Liver (tissue), 9 donors: Measurements from ENCODE around the gene PYCR2. TPM values are rescaled to one million over a fixed set of nuclear protein-coding genes. Genes with fewer than 3 reads are reported as not detected.

ENCODE experiments used
- DNase-seq: peaks from one replicate; pipeline ENCODE4 v3.0.0-alpha.2; 2017; ENCODE audit warnings: low spot score
- H3K27ac ChIP-seq, 2 donors: one replicate each; pipeline ENCODE4 v1.7.0; 2013; ENCODE audit warnings: inconsistent platforms in 2 of 2, low read length in 2 of 2, control low read depth in 1 of 2, low read depth in 1 of 2, mild to moderate bottlenecking in 1 of 2
- H3K27me3 ChIP-seq, 4 donors: one replicate each; pipeline versions ENCODE4 v1.6.1 to v1.7.0; 2013; ENCODE audit warnings: low read length in 3 of 4, inconsistent platforms in 1 of 4, mild to moderate bottlenecking in 1 of 4, moderate library complexity in 1 of 4; ENCODE audit not compliant: control insufficient read depth in 4 of 4, insufficient read depth in 4 of 4
- H3K36me3 ChIP-seq, 4 donors: one replicate each; pipeline versions ENCODE4 v1.6.1 to v1.7.0; 2013; ENCODE audit warnings: low read length in 3 of 4, mild to moderate bottlenecking in 3 of 4, low read depth in 1 of 4, moderate library complexity in 1 of 4; ENCODE audit not compliant: control insufficient read depth in 4 of 4, insufficient read depth in 3 of 4
- H3K4me1 ChIP-seq, 4 donors: one replicate each; pipeline versions ENCODE4 v1.6.1 to v1.7.0; 2013; ENCODE audit warnings: low read length in 3 of 4, mild to moderate bottlenecking in 3 of 4, moderate library complexity in 1 of 4; ENCODE audit not compliant: control insufficient read depth in 4 of 4, insufficient read depth in 4 of 4
- H3K4me3 ChIP-seq, 3 donors: one replicate each; pipeline versions ENCODE4 v1.6.1 to v1.7.0; 2013; ENCODE audit warnings: low read length in 3 of 3, control low read depth in 1 of 3, low read depth in 1 of 3, mild to moderate bottlenecking in 1 of 3
- H3K9ac ChIP-seq, 2 donors: one replicate each; pipeline ENCODE4 v1.7.0; 2013; ENCODE audit warnings: low read length in 2 of 2, mild to moderate bottlenecking in 2 of 2, moderate library complexity in 2 of 2, control low read depth in 1 of 2, low read depth in 1 of 2
- H3K9me3 ChIP-seq, 4 donors: one replicate each; pipeline versions ENCODE4 v1.6.1 to v1.7.0; 2013; ENCODE audit warnings: low read length in 3 of 4; ENCODE audit not compliant: control insufficient read depth in 4 of 4
- EGR1 ChIP-seq, 2 donors: IDR thresholded peaks; 2 replicates each; pipeline ENCODE4 v1.6.1; 2016 to 2018; ENCODE audit warnings: antibody characterized with exemption in 2 of 2, low read depth in 2 of 2
- FOXA2 ChIP-seq: IDR thresholded peaks from 2 replicates; pipeline ENCODE4 v1.6.1; 2016; ENCODE audit warnings: antibody characterized with exemption
- GABPA ChIP-seq, 2 donors: IDR thresholded peaks in 1 of 2; conservative IDR thresholded peaks in 1 of 2; 2 replicates each; pipeline ENCODE4 v1.6.1; 2016; ENCODE audit warnings: antibody characterized with exemption in 2 of 2, mild to moderate bottlenecking in 1 of 2, moderate library complexity in 1 of 2
- HNF4A ChIP-seq, 2 donors: conservative IDR thresholded peaks; 2 replicates each; pipeline ENCODE4 v1.6.1; 2016; ENCODE audit warnings: antibody characterized with exemption in 2 of 2, mild to moderate bottlenecking in 2 of 2
- HNF4G ChIP-seq: IDR thresholded peaks from 2 replicates; pipeline ENCODE4 v1.6.1; 2016; ENCODE audit warnings: antibody characterized with exemption
- JUND ChIP-seq, 2 donors: IDR thresholded peaks; 2 replicates each; pipeline ENCODE4 v1.6.1; 2016; ENCODE audit warnings: antibody characterized with exemption in 2 of 2
- NR2F2 ChIP-seq: IDR thresholded peaks from 2 replicates; pipeline ENCODE4 v1.6.1; 2016; ENCODE audit warnings: antibody characterized with exemption
- RAD21 ChIP-seq, 2 donors: IDR thresholded peaks; 2 replicates each; pipeline ENCODE4 v1.6.1; 2016; ENCODE audit warnings: antibody characterized with exemption in 2 of 2, mild to moderate bottlenecking in 2 of 2
- RXRA ChIP-seq, 2 donors: IDR thresholded peaks; 2 replicates each; pipeline ENCODE4 v1.6.1; 2017 to 2018; ENCODE audit warnings: antibody characterized with exemption in 2 of 2, mild to moderate bottlenecking in 1 of 2
- SP1 ChIP-seq: IDR thresholded peaks from 2 replicates; pipeline ENCODE4 v1.6.1; 2018; ENCODE audit warnings: antibody characterized with exemption, mild to moderate bottlenecking
- TAF1 ChIP-seq: conservative IDR thresholded peaks from 2 replicates; pipeline ENCODE4 v1.6.1; 2016; ENCODE audit warnings: antibody characterized with exemption, mild to moderate bottlenecking
- YY1 ChIP-seq: IDR thresholded peaks from 2 replicates; pipeline ENCODE4 v1.6.1; 2016; ENCODE audit warnings: antibody characterized with exemption, mild to moderate bottlenecking
- WGBS: extraction: QIAGEN DNeasy Blood & Tissue Kit; methylation state at CpG from one replicate; pipeline ENCODE4 v1.1.7; 2013; 5-methylcytosine and 5-hydroxymethylcytosine counted together
- polyA plus RNA-seq, 2 donors: library from polyadenylated mRNA; stranded (reverse) in 1 of 2; unstranded in 1 of 2; fragments of 200-250 nt in 1 of 2; fragments of >200 nt in 1 of 2; fragmentation: Nextera tagmentation in 1 of 2; extraction: Ambion mirVana in 1 of 2; gene quantifications; one replicate each; pipeline versions ENCODE4 v1.2.1 to v1.2.3, GENCODE V29; 2013 to 2015
- total RNA-seq, 2 donors: library from RNA; depleted of rRNA; stranded (reverse); fragments of >200 nt; gene quantifications; one replicate each; pipeline ENCODE4 v1.2.3, GENCODE V29; 2014
- TF ChIP-seq, protein P1 (sequence below): IDR thresholded peaks from 2 replicates; pipeline ENCODE4 v1.6.1; 2016; ENCODE audit warnings: antibody characterized with exemption
- TF ChIP-seq, protein P2 (sequence below): fragments of 150-350 bp; IDR thresholded peaks from 2 replicates; pipeline ENCODE4 v1.5.1; 2017; ENCODE audit warnings: improper control_type of control experiment, low read depth, low read length; ENCODE audit not compliant: missing input control
- TF ChIP-seq, protein P3 (sequence below): IDR thresholded peaks from 2 replicates; pipeline ENCODE4 v1.6.1; 2016; ENCODE audit warnings: antibody characterized with exemption, mild to moderate bottlenecking
- TF ChIP-seq, protein P4 (sequence below): IDR thresholded peaks from 2 replicates; pipeline ENCODE4 v1.6.1; 2016; ENCODE audit warnings: antibody characterized with exemption
- TF ChIP-seq, protein P5 (sequence below): IDR thresholded peaks from 2 replicates; pipeline ENCODE4 v1.6.1; 2016; ENCODE audit warnings: antibody characterized with exemption
- donor health status: healthy.
- donor health status: healthy.
- donor health status: healthy.
- donor health status: healthy.
- donor health status: healthy.

Gene PYCR2
- total and polyA plus RNA-seq, 4 donors, result 16.8 to 41.0 (median 33.0) TPM

DNA sequence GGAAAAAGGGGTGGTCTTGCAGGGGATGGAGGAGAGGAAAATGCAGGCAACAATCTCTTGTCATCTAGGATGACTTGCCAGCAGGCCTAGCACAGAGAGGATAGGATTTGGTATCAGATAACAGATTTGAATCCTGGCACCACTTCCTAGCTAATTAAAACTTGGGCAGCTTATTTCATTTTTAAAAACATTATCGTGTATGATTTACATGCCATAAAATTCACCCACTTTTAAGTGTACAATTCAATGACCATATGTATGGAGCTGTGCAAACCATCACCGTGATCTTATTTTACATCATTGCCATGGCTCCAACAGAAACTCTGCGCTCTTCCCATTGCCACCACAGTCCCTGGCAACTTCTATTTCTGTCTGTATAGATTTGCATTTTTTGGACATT lies 6.9 kb downstream of the PYCR2 start:
- H3K27me3 ChIP-seq, result no peaks in the 10 kb centered on the region
- DNase-seq, result no peak
- H3K9me3 ChIP-seq, result no peaks in the 10 kb centered on the region
- WGBS, result 97% methylated on average over 3 of the region's 3 CpGs
- no peak overlapping the region for H3K27ac ChIP-seq
- no peak overlapping the region for H3K9ac ChIP-seq
- TF ChIP-seq, protein P1, sequence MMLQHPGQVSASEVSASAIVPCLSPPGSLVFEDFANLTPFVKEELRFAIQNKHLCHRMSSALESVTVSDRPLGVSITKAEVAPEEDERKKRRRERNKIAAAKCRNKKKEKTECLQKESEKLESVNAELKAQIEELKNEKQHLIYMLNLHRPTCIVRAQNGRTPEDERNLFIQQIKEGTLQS, result no peak
- TF ChIP-seq, protein P2, sequence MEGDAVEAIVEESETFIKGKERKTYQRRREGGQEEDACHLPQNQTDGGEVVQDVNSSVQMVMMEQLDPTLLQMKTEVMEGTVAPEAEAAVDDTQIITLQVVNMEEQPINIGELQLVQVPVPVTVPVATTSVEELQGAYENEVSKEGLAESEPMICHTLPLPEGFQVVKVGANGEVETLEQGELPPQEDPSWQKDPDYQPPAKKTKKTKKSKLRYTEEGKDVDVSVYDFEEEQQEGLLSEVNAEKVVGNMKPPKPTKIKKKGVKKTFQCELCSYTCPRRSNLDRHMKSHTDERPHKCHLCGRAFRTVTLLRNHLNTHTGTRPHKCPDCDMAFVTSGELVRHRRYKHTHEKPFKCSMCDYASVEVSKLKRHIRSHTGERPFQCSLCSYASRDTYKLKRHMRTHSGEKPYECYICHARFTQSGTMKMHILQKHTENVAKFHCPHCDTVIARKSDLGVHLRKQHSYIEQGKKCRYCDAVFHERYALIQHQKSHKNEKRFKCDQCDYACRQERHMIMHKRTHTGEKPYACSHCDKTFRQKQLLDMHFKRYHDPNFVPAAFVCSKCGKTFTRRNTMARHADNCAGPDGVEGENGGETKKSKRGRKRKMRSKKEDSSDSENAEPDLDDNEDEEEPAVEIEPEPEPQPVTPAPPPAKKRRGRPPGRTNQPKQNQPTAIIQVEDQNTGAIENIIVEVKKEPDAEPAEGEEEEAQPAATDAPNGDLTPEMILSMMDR, result no peak
- TF ChIP-seq YY1 (no peak), SP1 (no peak), JUND (IDR thresholded peaks at IDR 0.05) (no peak)
- TF ChIP-seq, protein P3, sequence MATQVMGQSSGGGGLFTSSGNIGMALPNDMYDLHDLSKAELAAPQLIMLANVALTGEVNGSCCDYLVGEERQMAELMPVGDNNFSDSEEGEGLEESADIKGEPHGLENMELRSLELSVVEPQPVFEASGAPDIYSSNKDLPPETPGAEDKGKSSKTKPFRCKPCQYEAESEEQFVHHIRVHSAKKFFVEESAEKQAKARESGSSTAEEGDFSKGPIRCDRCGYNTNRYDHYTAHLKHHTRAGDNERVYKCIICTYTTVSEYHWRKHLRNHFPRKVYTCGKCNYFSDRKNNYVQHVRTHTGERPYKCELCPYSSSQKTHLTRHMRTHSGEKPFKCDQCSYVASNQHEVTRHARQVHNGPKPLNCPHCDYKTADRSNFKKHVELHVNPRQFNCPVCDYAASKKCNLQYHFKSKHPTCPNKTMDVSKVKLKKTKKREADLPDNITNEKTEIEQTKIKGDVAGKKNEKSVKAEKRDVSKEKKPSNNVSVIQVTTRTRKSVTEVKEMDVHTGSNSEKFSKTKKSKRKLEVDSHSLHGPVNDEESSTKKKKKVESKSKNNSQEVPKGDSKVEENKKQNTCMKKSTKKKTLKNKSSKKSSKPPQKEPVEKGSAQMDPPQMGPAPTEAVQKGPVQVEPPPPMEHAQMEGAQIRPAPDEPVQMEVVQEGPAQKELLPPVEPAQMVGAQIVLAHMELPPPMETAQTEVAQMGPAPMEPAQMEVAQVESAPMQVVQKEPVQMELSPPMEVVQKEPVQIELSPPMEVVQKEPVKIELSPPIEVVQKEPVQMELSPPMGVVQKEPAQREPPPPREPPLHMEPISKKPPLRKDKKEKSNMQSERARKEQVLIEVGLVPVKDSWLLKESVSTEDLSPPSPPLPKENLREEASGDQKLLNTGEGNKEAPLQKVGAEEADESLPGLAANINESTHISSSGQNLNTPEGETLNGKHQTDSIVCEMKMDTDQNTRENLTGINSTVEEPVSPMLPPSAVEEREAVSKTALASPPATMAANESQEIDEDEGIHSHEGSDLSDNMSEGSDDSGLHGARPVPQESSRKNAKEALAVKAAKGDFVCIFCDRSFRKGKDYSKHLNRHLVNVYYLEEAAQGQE, result no peak
- TF ChIP-seq, protein P4, sequence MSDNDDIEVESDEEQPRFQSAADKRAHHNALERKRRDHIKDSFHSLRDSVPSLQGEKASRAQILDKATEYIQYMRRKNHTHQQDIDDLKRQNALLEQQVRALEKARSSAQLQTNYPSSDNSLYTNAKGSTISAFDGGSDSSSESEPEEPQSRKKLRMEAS, result no peak
- H3K4me3 ChIP-seq, result no peak overlapping the region
- peaks cover 0 to 2% (median under 1%) of the 10 kb centered on the region in 4 donors for H3K4me1 ChIP-seq
- H3K36me3 ChIP-seq, result peaks cover 0 to 26% (median 12%) of the 10 kb centered on the region in 4 donors

DNA sequence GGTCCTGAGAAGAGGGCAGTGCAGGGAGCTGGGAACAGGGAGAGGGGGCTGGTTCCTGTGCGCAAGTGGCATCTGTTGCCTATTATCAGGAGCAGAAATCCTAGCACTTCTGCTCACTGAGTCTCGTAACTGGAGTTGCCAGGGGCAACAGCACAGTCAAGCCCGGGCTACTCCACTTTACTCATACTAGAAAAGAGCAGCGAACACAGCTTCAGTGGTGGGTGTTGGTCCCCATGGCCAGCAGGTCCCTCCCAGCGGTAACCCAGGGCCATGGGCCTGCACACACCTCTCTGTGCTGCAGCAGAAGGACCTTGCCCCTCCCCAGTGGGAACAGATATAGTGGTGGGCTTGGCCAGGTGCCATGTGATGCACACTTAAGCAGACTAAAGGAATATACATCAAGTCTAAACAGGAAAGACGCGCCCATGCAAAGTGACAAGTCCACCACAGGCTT lies 8.5 kb downstream of the PYCR2 start:
- no peak for TF ChIP-seq RAD21 (IDR thresholded peaks at IDR 0.05)
- no peak for TF ChIP-seq JUND (IDR thresholded peaks at IDR 0.05)
- TF ChIP-seq NR2F2, result no peak
- TF ChIP-seq EGR1 (IDR thresholded peaks at IDR 0.05; ENCODE audit: low read depth in 2 of 2), result no peak
- 96% methylated on average over 7 of the region's 7 CpGs for WGBS
- DNase-seq, result no peak
- no peak overlapping the region for H3K27ac ChIP-seq
- H3K9ac ChIP-seq, result no peak overlapping the region
- no peak overlapping the region for H3K4me3 ChIP-seq
- peaks cover 0 to 15% (median 7%) of the 10 kb centered on the region in 4 donors for H3K36me3 ChIP-seq
- no peaks in the 10 kb centered on the region for H3K9me3 ChIP-seq
- H3K27me3 ChIP-seq, result no peaks in the 10 kb centered on the region
- peaks cover 0 to 2% (median 2%) of the 10 kb centered on the region in 4 donors for H3K4me1 ChIP-seq

DNA sequence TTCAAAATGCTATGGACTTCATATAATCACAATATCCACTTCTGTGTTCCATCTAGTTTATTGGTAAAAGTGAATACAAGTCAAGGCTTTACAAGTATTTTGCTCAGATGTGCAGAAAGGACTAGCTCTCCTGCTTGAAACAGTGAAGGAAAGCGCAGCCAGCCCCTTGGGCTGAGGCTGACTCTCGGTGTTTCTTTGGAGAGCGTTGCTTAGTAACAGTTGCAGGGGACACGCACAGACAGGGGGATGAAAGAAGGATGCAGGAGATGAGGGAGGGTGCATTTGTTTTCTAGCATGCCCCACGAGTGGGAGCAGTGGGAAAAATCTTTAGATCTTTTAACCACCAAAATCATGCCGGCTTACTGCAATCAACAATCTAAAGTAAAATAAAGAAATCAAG lies 9.1 kb downstream of the PYCR2 start:
- Histone ChIP-seq H3K27ac (no peak overlapping the region), H3K4me3 (no peak overlapping the region), H3K27me3 (no peaks in the 10 kb centered on the region), H3K4me1 (peaks cover 0 to 2% (median under 1%) of the 10 kb centered on the region in 4 donors), H3K36me3 (peaks cover 0 to 15% (median 7%) of the 10 kb centered on the region in 4 donors), H3K9ac (no peak overlapping the region), H3K9me3 (no peaks in the 10 kb centered on the region)
- no peak for DNase-seq
- TF ChIP-seq, protein P2, result no peak
- TF ChIP-seq EGR1 (IDR thresholded peaks at IDR 0.05; ENCODE audit: low read depth in 2 of 2) (no peak), SP1 (no peak), YY1 (no peak), JUND (IDR thresholded peaks at IDR 0.05) (no peak), HNF4A (conservative IDR thresholded peaks at IDR 0.05) (no peak), FOXA2 (no peak), HNF4G (no peak), TAF1 (no peak), GABPA (IDR thresholded peaks at IDR 0.05 in 1 of 2, conservative IDR thresholded peaks at IDR 0.05 in 1 of 2) (no peak), RXRA (IDR thresholded peaks at IDR 0.05) (no peak)
- TF ChIP-seq, protein P5, sequence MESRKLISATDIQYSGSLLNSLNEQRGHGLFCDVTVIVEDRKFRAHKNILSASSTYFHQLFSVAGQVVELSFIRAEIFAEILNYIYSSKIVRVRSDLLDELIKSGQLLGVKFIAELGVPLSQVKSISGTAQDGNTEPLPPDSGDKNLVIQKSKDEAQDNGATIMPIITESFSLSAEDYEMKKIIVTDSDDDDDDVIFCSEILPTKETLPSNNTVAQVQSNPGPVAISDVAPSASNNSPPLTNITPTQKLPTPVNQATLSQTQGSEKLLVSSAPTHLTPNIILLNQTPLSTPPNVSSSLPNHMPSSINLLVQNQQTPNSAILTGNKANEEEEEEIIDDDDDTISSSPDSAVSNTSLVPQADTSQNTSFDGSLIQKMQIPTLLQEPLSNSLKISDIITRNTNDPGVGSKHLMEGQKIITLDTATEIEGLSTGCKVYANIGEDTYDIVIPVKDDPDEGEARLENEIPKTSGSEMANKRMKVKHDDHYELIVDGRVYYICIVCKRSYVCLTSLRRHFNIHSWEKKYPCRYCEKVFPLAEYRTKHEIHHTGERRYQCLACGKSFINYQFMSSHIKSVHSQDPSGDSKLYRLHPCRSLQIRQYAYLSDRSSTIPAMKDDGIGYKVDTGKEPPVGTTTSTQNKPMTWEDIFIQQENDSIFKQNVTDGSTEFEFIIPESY, result no peak
- 93% methylated on average over 6 of the region's 6 CpGs for WGBS
